ENCODE measurements around the gene AKT3.

Gene AKT3

DNA sequence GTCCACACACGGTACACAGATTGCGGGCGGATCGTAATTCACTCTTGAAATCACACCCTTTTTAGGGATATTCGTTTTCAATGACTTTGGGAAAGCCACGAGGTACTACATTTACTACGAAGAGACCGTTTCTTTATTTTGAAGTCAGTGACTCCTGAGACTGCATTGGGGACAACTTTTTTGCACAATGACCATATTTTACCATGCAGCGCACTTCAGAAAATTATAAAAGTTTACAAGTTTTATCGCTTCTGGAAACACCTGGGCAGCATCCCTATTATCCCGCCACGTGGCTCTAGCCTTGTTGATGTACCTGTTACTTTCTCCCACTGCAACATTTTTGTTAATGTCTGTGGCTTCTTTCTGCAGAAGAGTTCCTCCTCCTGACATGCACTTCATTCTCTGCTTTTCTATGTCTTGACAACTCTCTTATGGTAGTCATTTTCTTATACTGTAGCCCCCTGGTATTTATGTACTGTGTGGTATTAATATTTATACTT, 1.3 kb upstream of the AKT3 start:
- Mint-ChIP-seq H3K9me3 (no peaks in the 10 kb centered on the region), H3K36me3 (ENCODE audit: low read depth) (no peaks in the 10 kb centered on the region), H3K27ac (peak overlapping the region; percentile 90 to 94 (median 91)), H3K27me3 (ENCODE audit: low read depth) (peaks cover 12% of the 10 kb centered on the region), H3K4me1 (peaks cover 9% of the 10 kb centered on the region), H3K4me3 (peak overlapping the region; percentile 93 to 97 (median 96))
- TF ChIP-seq, protein P1, sequence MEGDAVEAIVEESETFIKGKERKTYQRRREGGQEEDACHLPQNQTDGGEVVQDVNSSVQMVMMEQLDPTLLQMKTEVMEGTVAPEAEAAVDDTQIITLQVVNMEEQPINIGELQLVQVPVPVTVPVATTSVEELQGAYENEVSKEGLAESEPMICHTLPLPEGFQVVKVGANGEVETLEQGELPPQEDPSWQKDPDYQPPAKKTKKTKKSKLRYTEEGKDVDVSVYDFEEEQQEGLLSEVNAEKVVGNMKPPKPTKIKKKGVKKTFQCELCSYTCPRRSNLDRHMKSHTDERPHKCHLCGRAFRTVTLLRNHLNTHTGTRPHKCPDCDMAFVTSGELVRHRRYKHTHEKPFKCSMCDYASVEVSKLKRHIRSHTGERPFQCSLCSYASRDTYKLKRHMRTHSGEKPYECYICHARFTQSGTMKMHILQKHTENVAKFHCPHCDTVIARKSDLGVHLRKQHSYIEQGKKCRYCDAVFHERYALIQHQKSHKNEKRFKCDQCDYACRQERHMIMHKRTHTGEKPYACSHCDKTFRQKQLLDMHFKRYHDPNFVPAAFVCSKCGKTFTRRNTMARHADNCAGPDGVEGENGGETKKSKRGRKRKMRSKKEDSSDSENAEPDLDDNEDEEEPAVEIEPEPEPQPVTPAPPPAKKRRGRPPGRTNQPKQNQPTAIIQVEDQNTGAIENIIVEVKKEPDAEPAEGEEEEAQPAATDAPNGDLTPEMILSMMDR (IDR thresholded peaks at IDR 0.05; ENCODE audit: unreplicated experiment in 3 of 3) = no peak

DNA sequence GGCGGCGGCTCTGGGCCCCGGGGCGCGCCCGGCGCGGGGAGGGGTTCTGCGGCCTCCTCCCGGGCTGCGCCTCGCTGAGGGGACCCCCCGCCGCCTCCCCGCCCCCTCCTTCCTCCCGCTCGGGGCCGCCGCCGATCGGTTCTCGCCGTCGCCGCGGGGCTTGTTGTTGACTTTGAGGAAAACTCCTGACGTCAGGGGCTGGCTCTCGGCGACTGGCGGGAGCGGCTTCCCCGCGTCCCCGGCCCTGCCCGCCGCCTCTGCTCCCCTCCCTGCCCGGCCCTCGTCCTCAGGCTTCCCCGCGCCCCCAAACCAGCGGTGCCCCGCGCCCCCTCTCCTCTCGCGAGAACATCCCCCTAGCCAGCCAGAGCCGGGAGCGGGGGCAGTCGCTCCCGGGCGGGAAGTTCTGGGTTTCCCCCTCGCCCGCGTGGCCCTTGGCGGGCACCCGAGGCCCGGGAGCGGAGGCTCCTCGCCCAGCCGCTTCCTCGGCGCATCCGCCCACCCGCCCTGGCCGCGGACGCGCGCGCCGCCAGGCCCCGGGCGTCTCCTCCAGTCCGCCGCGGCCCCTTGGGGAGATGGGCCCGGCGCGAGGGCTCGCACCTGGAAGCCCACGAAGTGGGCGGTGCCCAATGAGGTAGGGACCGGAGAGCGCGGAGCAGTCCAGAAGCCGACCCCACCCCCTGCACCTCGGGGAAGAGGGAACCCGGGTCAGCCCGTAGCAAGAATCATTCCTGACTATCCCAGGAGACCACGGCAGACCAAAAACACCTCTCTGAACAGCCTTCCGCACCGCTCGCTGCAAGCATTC, 611 bp upstream of the AKT3 start:
- no peaks in the 10 kb centered on the region for H3K9me3 Mint-ChIP-seq

DNA sequence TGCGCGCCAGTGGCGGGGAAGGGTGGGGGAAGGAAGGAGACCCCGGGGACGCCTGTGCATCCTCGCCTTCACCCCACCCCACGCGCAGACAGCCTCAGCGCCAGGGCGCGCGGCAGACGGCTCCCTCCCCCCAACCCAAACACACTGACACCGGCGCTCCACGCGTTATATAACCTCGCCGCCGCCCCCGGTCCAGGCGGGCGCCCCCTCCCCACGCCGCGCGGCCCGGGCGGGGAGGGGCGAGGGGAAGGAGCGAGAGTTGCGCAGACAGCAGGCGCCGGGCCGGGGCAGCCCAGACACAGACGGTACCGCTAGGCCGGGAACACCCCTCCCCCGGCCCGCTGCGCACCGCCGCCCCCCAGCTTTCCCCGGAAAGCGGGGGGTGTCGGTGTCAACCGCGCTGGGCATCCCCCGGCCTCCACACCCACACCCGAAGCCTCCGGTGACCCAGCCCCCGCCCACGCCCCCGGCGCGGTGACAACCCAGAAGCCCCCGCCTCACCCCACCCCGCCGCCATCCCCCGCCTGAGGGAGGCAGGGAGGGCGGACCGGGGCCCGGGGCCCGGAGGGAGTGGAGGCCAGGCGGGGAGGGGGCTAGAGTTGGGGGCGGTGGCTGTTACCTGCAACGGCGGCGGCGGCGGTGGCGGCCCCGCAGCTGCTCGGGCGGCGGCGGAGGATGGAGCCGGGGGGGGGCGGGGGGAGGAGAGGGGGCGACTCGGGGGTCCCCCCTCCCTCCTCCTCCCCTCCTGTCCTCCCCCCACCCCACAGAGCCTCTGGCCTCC, 432 bp downstream of the AKT3 start:
- Mint-ChIP-seq H3K27ac (peak overlapping the region; percentile 94 to 96 (median 96)), H3K4me3 (peak overlapping the region; percentile 99), H3K36me3 (ENCODE audit: low read depth) (no peaks in the 10 kb centered on the region), H3K27me3 (ENCODE audit: low read depth) (peaks cover 12% of the 10 kb centered on the region), H3K9me3 (no peaks in the 10 kb centered on the region), H3K4me1 (peaks cover 9% of the 10 kb centered on the region)
- TF ChIP-seq, protein P1 (IDR thresholded peaks at IDR 0.05; ENCODE audit: unreplicated experiment in 3 of 3) = no peak

More for the DNA sequence above, 611 bp upstream of the AKT3 start:
- H3K27ac Mint-ChIP-seq = peak overlapping the region; percentile 90 to 94 (median 91)
- H3K4me1 Mint-ChIP-seq = peaks cover 9% of the 10 kb centered on the region
- TF ChIP-seq, protein P1 (IDR thresholded peaks at IDR 0.05; ENCODE audit: unreplicated experiment in 3 of 3) = no peak
- no peaks in the 10 kb centered on the region for H3K36me3 Mint-ChIP-seq (ENCODE audit: low read depth)
- H3K4me3 Mint-ChIP-seq = peak overlapping the region; percentile 93 to 97 (median 96)
- peaks cover 12% of the 10 kb centered on the region for H3K27me3 Mint-ChIP-seq (ENCODE audit: low read depth)

DNA sequence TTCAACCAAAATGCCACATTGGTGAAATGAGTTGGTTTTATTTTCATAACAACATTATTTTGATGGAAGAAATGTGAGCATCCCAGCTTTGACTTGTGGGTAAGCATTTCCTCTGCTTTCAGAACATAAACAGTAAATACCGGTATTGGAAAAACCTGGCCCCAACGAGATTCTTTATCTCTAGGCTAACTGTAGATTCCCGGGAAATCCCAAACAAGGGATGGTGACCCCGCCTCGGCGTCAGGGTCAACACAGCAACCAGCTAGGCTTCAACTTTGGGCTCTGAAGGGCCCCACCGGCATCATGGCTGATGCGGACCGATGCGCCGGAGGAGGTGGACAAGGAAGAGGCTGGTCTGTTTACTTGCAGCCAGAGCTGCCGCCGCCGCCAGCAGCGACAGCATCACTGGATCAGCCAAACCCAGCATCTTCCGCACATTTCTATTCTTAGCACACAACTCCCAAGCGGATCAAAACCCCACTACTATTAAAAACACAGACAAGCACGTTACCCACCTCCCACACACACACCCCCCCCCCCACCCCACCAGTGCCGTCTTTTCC, 1.1 kb downstream of the AKT3 start:
- TF ChIP-seq, protein P1 (IDR thresholded peaks at IDR 0.05; ENCODE audit: unreplicated experiment in 3 of 3) = no peak
- Mint-ChIP-seq H3K4me3 (peak overlapping the region; percentile 99), H3K9me3 (no peaks in the 10 kb centered on the region)

DNA sequence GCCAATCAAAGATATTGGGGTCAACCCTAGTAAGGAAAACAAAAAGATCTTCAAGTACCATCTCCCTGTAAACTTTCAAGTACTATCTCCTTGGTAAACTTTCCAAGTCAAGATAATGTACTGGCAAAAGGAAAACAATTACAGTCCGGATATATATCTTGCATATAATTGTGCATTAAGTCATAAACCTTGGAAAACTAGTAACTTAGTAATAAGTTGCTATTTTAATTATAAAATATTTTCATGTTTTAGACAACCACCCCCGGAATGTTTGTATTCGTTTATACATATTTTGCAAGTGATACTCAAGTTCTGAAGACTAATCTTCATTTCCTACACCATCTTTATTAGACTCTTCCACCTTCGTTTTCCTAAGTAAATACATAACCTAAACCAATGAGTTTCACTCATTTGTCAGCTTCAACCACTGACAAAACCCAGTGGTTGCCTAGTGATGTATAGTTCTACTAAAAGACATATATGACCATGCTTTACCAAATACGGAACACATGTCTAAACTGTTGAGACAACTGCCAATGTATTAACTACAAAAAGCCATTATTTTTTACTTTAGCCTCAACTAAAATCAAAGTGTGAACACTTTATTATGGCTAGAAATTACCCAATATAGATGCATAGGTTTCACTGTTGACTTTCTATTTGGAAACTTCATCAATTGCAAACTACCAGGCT, 1.7 kb downstream of the AKT3 start:
- peak overlapping the region in 2 of 3 experiments; percentile 96 for H3K27ac Mint-ChIP-seq
- peak overlapping the region; percentile 99 for H3K4me3 Mint-ChIP-seq
- no peaks in the 10 kb centered on the region for H3K9me3 Mint-ChIP-seq
- H3K4me1 Mint-ChIP-seq = peaks cover 10% of the 10 kb centered on the region
- H3K27me3 Mint-ChIP-seq (ENCODE audit: low read depth) = peaks cover 12% of the 10 kb centered on the region
- TF ChIP-seq, protein P1 (IDR thresholded peaks at IDR 0.05; ENCODE audit: unreplicated experiment in 3 of 3) = no peak
- peaks cover 1% of the 10 kb centered on the region for H3K36me3 Mint-ChIP-seq (ENCODE audit: low read depth)

More for the DNA sequence above, 1.1 kb downstream of the AKT3 start:
- Mint-ChIP-seq H3K4me1 (peaks cover 9% of the 10 kb centered on the region), H3K27ac (peak overlapping the region; percentile 94 to 96 (median 96)), H3K36me3 (ENCODE audit: low read depth) (no peaks in the 10 kb centered on the region), H3K27me3 (ENCODE audit: low read depth) (peaks cover 12% of the 10 kb centered on the region)

Measured in nephron (organoid).